Measurements from ENCODE around the gene PTPRF. TPM values are rescaled to one million over a fixed set of nuclear protein-coding genes. Genes with fewer than 3 reads are reported as not detected.

PTPRF gene
- total RNA-seq, 1 donor from 2014 or later: 71.1 TPM

- DNase-seq (ENCODE audit: low spot score): no peak
- peaks cover 16% of the 10 kb centered on the region for H3F3A ChIP-seq (ENCODE audit: low read depth)
- H3K36me3 Mint-ChIP-seq: peaks cover 9% of the 10 kb centered on the region
- H3K79me2 ChIP-seq (ENCODE audit: low read depth): peaks cover 9% of the 10 kb centered on the region
- peaks cover 73% of the 10 kb centered on the region for H4K20me1 ChIP-seq (ENCODE audit: low read depth)
- no peak overlapping the region for H3K27ac ChIP-seq
- peaks cover 37% of the 10 kb centered on the region for H3K4me1 ChIP-seq
- H3K9ac ChIP-seq: no peak overlapping the region
- no peaks in the 10 kb centered on the region for H3K9me3 Mint-ChIP-seq
- H3K27me3 ChIP-seq: no peaks in the 10 kb centered on the region
- H3K4me1 Mint-ChIP-seq: peaks cover 24% of the 10 kb centered on the region
- no peak for TF ChIP-seq EZH2 (IDR thresholded peaks at IDR 0.05)
- TF ChIP-seq, protein P1, sequence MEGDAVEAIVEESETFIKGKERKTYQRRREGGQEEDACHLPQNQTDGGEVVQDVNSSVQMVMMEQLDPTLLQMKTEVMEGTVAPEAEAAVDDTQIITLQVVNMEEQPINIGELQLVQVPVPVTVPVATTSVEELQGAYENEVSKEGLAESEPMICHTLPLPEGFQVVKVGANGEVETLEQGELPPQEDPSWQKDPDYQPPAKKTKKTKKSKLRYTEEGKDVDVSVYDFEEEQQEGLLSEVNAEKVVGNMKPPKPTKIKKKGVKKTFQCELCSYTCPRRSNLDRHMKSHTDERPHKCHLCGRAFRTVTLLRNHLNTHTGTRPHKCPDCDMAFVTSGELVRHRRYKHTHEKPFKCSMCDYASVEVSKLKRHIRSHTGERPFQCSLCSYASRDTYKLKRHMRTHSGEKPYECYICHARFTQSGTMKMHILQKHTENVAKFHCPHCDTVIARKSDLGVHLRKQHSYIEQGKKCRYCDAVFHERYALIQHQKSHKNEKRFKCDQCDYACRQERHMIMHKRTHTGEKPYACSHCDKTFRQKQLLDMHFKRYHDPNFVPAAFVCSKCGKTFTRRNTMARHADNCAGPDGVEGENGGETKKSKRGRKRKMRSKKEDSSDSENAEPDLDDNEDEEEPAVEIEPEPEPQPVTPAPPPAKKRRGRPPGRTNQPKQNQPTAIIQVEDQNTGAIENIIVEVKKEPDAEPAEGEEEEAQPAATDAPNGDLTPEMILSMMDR (IDR thresholded peaks at IDR 0.05): no peak
- TF ChIP-seq EZH2phosphoT487 (IDR thresholded peaks at IDR 0.05): no peak
- no peak overlapping the region for H3K27ac Mint-ChIP-seq
- peaks cover 6% of the 10 kb centered on the region for H3K36me3 ChIP-seq
- H3K27me3 Mint-ChIP-seq (ENCODE audit: insufficient read depth, low read depth): peaks cover 4% of the 10 kb centered on the region
- H3K9me3 ChIP-seq (ENCODE audit: low read depth): no peaks in the 10 kb centered on the region
- no peak overlapping the region for H3K4me2 ChIP-seq
- no peak overlapping the region for H3K4me3 Mint-ChIP-seq
- H3K4me3 ChIP-seq: no peak overlapping the region
- no peak overlapping the region for H2AFZ ChIP-seq (replicated peaks)
Measured at GRCh38 chr1:43560286-43560685, 29.6 kb downstream of the PTPRF start.

- DNase-seq (ENCODE audit: low spot score): no peak
- Mint-ChIP-seq H3K36me3 (peaks cover 6% of the 10 kb centered on the region), H3K4me1 (peaks cover 40% of the 10 kb centered on the region), H3K27me3 (ENCODE audit: insufficient read depth, low read depth) (peaks cover 9% of the 10 kb centered on the region), H3K4me3 (peak overlapping the region; percentile 70), H3K27ac (peak overlapping the region; percentile 3), H3K9me3 (no peaks in the 10 kb centered on the region)
- TF ChIP-seq, protein P1 (IDR thresholded peaks at IDR 0.05): no peak
- no peak for TF ChIP-seq EZH2phosphoT487 (IDR thresholded peaks at IDR 0.05)
- TF ChIP-seq EZH2 (IDR thresholded peaks at IDR 0.05): no peak
- Histone ChIP-seq H3K4me2 (no peak overlapping the region), H3K27me3 (no peaks in the 10 kb centered on the region), H3K4me1 (peaks cover 29% of the 10 kb centered on the region), H3K9me3 (ENCODE audit: low read depth) (no peaks in the 10 kb centered on the region), H3F3A (ENCODE audit: low read depth) (peaks cover 9% of the 10 kb centered on the region), H3K79me2 (ENCODE audit: low read depth) (peaks cover 4% of the 10 kb centered on the region), H3K9ac (no peak overlapping the region), H3K27ac (no peak overlapping the region), H3K4me3 (no peak overlapping the region), H2AFZ (replicated peaks) (no peak overlapping the region), H4K20me1 (ENCODE audit: low read depth) (peaks cover 76% of the 10 kb centered on the region), H3K36me3 (no peaks in the 10 kb centered on the region)
Measured at GRCh38 chr1:43563876-43564539, 33.3 kb downstream of the PTPRF start.

DNA sequence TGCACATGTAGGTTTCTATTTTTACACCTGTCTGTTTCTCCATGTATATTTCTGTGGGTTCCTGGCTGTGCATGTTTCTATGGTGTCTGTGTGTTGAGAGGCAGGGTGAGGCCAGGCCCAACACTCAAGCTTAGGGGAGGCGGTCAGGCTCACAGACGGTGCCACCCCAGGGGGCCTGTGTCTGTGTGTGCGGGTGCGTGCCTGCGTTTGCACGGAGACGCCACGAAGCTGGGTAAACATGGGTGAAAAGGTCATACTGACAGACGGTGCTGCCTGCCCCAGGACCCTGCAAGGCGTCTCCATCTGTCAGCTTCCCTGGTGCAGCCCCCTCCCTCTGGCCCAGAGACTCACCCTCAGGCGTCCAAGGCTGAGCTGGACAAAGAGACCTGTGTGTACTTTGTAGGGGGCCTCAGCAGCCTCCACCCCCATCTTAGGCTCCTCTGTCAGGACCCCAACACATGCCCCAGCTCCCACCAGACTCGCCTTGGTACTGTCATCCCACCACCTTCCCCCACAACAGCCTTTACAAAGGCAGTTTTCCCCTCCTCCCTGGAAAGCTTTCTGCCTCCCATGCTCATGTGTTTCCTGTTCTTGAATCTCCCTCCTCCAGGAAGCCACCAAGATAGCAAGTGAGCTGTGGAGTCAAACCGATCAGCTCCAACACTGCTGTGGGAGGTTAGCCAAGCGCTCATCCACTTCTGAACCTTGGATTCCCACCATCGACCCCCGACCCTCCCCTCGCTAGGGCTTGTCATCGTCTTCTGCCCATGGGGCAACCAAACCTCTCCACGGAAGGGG lies 34.1 kb downstream of the PTPRF start:
- H4K20me1 ChIP-seq (ENCODE audit: low read depth): peaks cover 71% of the 10 kb centered on the region
- H3K4me2 ChIP-seq: peak overlapping the region; percentile 77
- no peak overlapping the region for H3K4me3 ChIP-seq

More for the DNA sequence above, 34.1 kb downstream of the PTPRF start:
- TF ChIP-seq, protein P1 (IDR thresholded peaks at IDR 0.05): no peak
- no peak for TF ChIP-seq EZH2phosphoT487 (IDR thresholded peaks at IDR 0.05)
- TF ChIP-seq EZH2 (IDR thresholded peaks at IDR 0.05): no peak
- Histone ChIP-seq H3F3A (ENCODE audit: low read depth) (peaks cover 9% of the 10 kb centered on the region), H2AFZ (replicated peaks) (no peak overlapping the region), H3K9ac (no peak overlapping the region), H3K9me3 (ENCODE audit: low read depth) (no peaks in the 10 kb centered on the region), H3K79me2 (ENCODE audit: low read depth) (no peaks in the 10 kb centered on the region), H3K27me3 (no peaks in the 10 kb centered on the region), H3K4me1 (peaks cover 28% of the 10 kb centered on the region), H3K27ac (no peak overlapping the region), H3K36me3 (no peaks in the 10 kb centered on the region)
- H3K27ac Mint-ChIP-seq: peak overlapping the region; percentile 74
- H3K4me3 Mint-ChIP-seq: peak overlapping the region; percentile 70
- peaks cover 40% of the 10 kb centered on the region for H3K4me1 Mint-ChIP-seq
- peaks cover 9% of the 10 kb centered on the region for H3K27me3 Mint-ChIP-seq (ENCODE audit: insufficient read depth, low read depth)
- H3K9me3 Mint-ChIP-seq: no peaks in the 10 kb centered on the region
- DNase-seq (ENCODE audit: low spot score): no peak
- peaks cover 6% of the 10 kb centered on the region for H3K36me3 Mint-ChIP-seq
